GM08714 (cell line): ENCODE measurements around the gene PLXDC1.
A peak's percentile ranks its signal among the peaks of the same experiment; 100 is the strongest.

Experiments used
- H3K4me3 ChIP-seq: fragments of 200-500 bp; sonication (Bioruptor generic); 2 replicates; pipeline ENCODE4 v1.5.1; 2014; ENCODE audit warnings: mild to moderate bottlenecking, low read length, inconsistent platforms
- ZNF274 ChIP-seq: IDR thresholded peaks from 2 replicates; pipeline ENCODE4 v1.6.1; 2012; ENCODE audit warnings: mild to moderate bottlenecking, low read depth, low read length

Gene PLXDC1

GRCh38 chr17:39151943-39152818, 744 bp upstream of the PLXDC1 start:
- TF ChIP-seq ZNF274, result no peak
- peak overlapping the region; percentile 7; the same call in 1 of the 2 replicates for H3K4me3 ChIP-seq

- TF ChIP-seq ZNF274, result no peak
- H3K4me3 ChIP-seq, result no peak overlapping the region
These were observed 665 bp downstream of the PLXDC1 start for GRCh38 chr17:39150795-39151149.

- H3K4me3 ChIP-seq, result no peak overlapping the region
- TF ChIP-seq ZNF274, result no peak
These were observed 1.3 kb downstream of the PLXDC1 start for GRCh38 chr17:39150104-39150634.

GRCh38 chr17:39147221-39148185, 3.9 kb downstream of the PLXDC1 start:
- no peak overlapping the region for H3K4me3 ChIP-seq
- TF ChIP-seq ZNF274, result no peak

GRCh38 chr17:39146273-39146672, 5.2 kb downstream of the PLXDC1 start:
- H3K4me3 ChIP-seq, result no peak overlapping the region
- no peak for TF ChIP-seq ZNF274

- H3K4me3 ChIP-seq, result no peak overlapping the region
- TF ChIP-seq ZNF274, result no peak
These were observed 6.3 kb downstream of the PLXDC1 start for GRCh38 chr17:39145143-39145542.

- no peak for TF ChIP-seq ZNF274
- H3K4me3 ChIP-seq, result no peak overlapping the region
These were observed 7.0 kb downstream of the PLXDC1 start for GRCh38 chr17:39144416-39144840.

GRCh38 chr17:39143552-39144093, 7.8 kb downstream of the PLXDC1 start:
- TF ChIP-seq ZNF274, result no peak
- no peak overlapping the region for H3K4me3 ChIP-seq

GRCh38 chr17:39141915-39142664, 9.3 kb downstream of the PLXDC1 start:
- no peak overlapping the region for H3K4me3 ChIP-seq
- TF ChIP-seq ZNF274, result no peak

GRCh38 chr17:39141294-39141693, 10.1 kb downstream of the PLXDC1 start:
- no peak overlapping the region for H3K4me3 ChIP-seq
- no peak for TF ChIP-seq ZNF274

- no peak for TF ChIP-seq ZNF274
These were observed 11.9 kb downstream of the PLXDC1 start for GRCh38 chr17:39139561-39139960.

GRCh38 chr17:39139161-39139511, 12.3 kb downstream of the PLXDC1 start:
- no peak overlapping the region for H3K4me3 ChIP-seq
- TF ChIP-seq ZNF274, result no peak

More at GRCh38 chr17:39139561-39139960, 11.9 kb downstream of the PLXDC1 start:
- no peak overlapping the region for H3K4me3 ChIP-seq

- H3K4me3 ChIP-seq, result no peak overlapping the region
- TF ChIP-seq ZNF274, result no peak
These were observed 12.8 kb downstream of the PLXDC1 start for GRCh38 chr17:39138431-39139160.
